GM23338 (cell line): ENCODE results near the gene EPHB3. TPM values are rescaled to one million over a fixed set of nuclear protein-coding genes. Genes with fewer than 3 reads are reported as not detected.

ENCODE experiments used
- ATAC-seq: fragments of 200-7000 bp; cut with Tn5 transposase; 3 replicates; pipeline ENCODE4 v1.9.1; 2020
- DNase-seq: peaks from one replicate; pipeline ENCODE4 v3.0.0-alpha.2; 2015; ENCODE audit warnings: low spot score
- H2AFZ ChIP-seq: fragments of 200-600 bp; sonication (generic); 2 replicates; pipeline ENCODE4 v1.8.0; 2016; ENCODE audit warnings: antibody characterized with exemption, mild to moderate bottlenecking, moderate library complexity
- H3F3A ChIP-seq: fragments of 200-600 bp; sonication (generic); replicated peaks from 2 replicates; pipeline ENCODE4 v1.8.0; 2017; ENCODE audit warnings: antibody characterized with exemption, mixed run types, low read depth
- H3K27ac ChIP-seq: fragments of 200-600 bp; sonication (generic); 2 replicates; pipeline ENCODE4 v1.6.1; 2016; ENCODE audit warnings: low read depth
- H3K27me3 ChIP-seq: fragments of 200-600 bp; sonication (generic); 2 replicates; pipeline ENCODE4 v1.8.0; 2016; ENCODE audit warnings: mild to moderate bottlenecking, mixed run types, moderate library complexity; ENCODE audit not compliant: insufficient read depth
- H3K36me3 ChIP-seq: fragments of 200-600 bp; sonication (generic); 2 replicates; pipeline ENCODE4 v1.8.0; 2016; ENCODE audit warnings: mild to moderate bottlenecking; ENCODE audit not compliant: insufficient read depth
- H3K4me1 ChIP-seq: fragments of 200-600 bp; sonication (generic); 2 replicates; pipeline ENCODE4 v1.8.0; 2016; ENCODE audit warnings: mild to moderate bottlenecking, moderate library complexity; ENCODE audit not compliant: insufficient read depth
- H3K4me2 ChIP-seq: fragments of 200-600 bp; sonication (generic); 2 replicates; pipeline ENCODE4 v1.7.1; 2017; ENCODE audit warnings: mixed run types
- H3K4me3 ChIP-seq: fragments of 200-600 bp; sonication (generic); 2 replicates; pipeline ENCODE4 v1.6.1; 2016; ENCODE audit warnings: mixed run types
- H3K79me2 ChIP-seq: fragments of 200-600 bp; sonication (generic); replicated peaks from 2 replicates; pipeline ENCODE4 v1.8.0; 2017; ENCODE audit warnings: mild to moderate bottlenecking; ENCODE audit not compliant: insufficient read depth
- H3K9me2 ChIP-seq: fragments of 200-600 bp; sonication (generic); 2 replicates; pipeline ENCODE4 v1.8.0; 2017; ENCODE audit not compliant: insufficient read depth
- H4K20me1 ChIP-seq: fragments of 200-600 bp; sonication (generic); replicated peaks from 2 replicates; pipeline ENCODE4 v1.8.0; 2017; ENCODE audit warnings: mild to moderate bottlenecking; ENCODE audit not compliant: insufficient read depth
- H3K27ac Mint-ChIP-seq: 2 replicates; pipeline ENCODE4 v1.8.0; 2020; ENCODE audit warnings: inconsistent platforms, mild to moderate bottlenecking, moderate library complexity, mixed read lengths
- H3K27me3 Mint-ChIP-seq: 3 replicates; pipeline ENCODE4 v1.8.0; 2022; ENCODE audit warnings: low read depth, mild to moderate bottlenecking, moderate library complexity, mixed read lengths, inconsistent platforms; ENCODE audit not compliant: insufficient read depth, poor library complexity
- H3K36me3 Mint-ChIP-seq: 3 replicates; pipeline ENCODE4 v1.8.0; 2021; ENCODE audit warnings: low read depth, mild to moderate bottlenecking, inconsistent platforms, moderate library complexity, mixed read lengths
- H3K4me1 Mint-ChIP-seq: 3 replicates; pipeline ENCODE4 v1.8.0; 2020; ENCODE audit warnings: mild to moderate bottlenecking, inconsistent platforms, mixed read lengths
- H3K4me3 Mint-ChIP-seq: 3 replicates; pipeline ENCODE4 v1.8.0; 2021; ENCODE audit warnings: moderate library complexity, mild to moderate bottlenecking, inconsistent platforms, mixed read lengths
- H3K9me3 Mint-ChIP-seq: 3 replicates; pipeline ENCODE4 v1.8.0; 2020; ENCODE audit warnings: moderate library complexity, mild to moderate bottlenecking, inconsistent platforms, mixed read lengths
- CREB1 ChIP-seq: fragments of 250-450 bp; sonication (Bioruptor Pico); IDR thresholded peaks from 2 replicates; pipeline ENCODE4 v1.5.0; 2020; ENCODE audit warnings: low read depth, mild to moderate bottlenecking, moderate library complexity
- EZH2 ChIP-seq: fragments of 200-600 bp; sonication (generic); IDR thresholded peaks from one replicate; pipeline ENCODE4 v1.8.0; 2017; ENCODE audit warnings: antibody characterized with exemption, mild to moderate bottlenecking, low read depth; ENCODE audit not compliant: unreplicated experiment
- EZH2phosphoT487 ChIP-seq: fragments of 200-600 bp; sonication (generic); IDR thresholded peaks from one replicate; pipeline ENCODE4 v1.8.1; 2018; ENCODE audit warnings: antibody characterized with exemption; ENCODE audit not compliant: unreplicated experiment
- JUNB ChIP-seq: IDR thresholded peaks from one replicate; pipeline ENCODE4 v1.6.1; 2016; ENCODE audit warnings: antibody characterized with exemption; ENCODE audit not compliant: unreplicated experiment
- NANOG ChIP-seq: IDR thresholded peaks from 2 replicates; pipeline ENCODE4 v1.6.1; 2016; ENCODE audit warnings: antibody characterized with exemption, borderline replicate concordance
- POLR2AphosphoS5 ChIP-seq: IDR thresholded peaks from 2 replicates; pipeline ENCODE4 v1.6.1; 2016; ENCODE audit warnings: antibody characterized with exemption, low read depth
- STAT1 ChIP-seq: IDR thresholded peaks from one replicate; pipeline ENCODE4 v1.6.1; 2016; ENCODE audit warnings: antibody characterized with exemption; ENCODE audit not compliant: unreplicated experiment
- ZNF114 ChIP-seq: fragments of 250-450 bp; sonication (Bioruptor Pico); IDR thresholded peaks from 2 replicates; pipeline ENCODE4 v1.5.0; 2020; ENCODE audit warnings: mild to moderate bottlenecking, moderate library complexity
- ZNF331 ChIP-seq: fragments of 250-450 bp; sonication (Bioruptor Pico); IDR thresholded peaks from 2 replicates; pipeline ENCODE4 v1.5.0; 2020; ENCODE audit warnings: low read depth, mild to moderate bottlenecking, moderate library complexity
- polyA plus RNA-seq: library from polyadenylated mRNA; unstranded; fragments of >200 nt; fragmentation: Nextera tagmentation; extraction: Ambion mirVana; gene quantifications from 2 replicates; pipeline ENCODE4 v1.2.1, GENCODE V29; 2016
- total RNA-seq: library from RNA; depleted of rRNA; stranded (reverse); fragments of >200 nt; shearing (Covaris generic); gene quantifications from 2 replicates; pipeline ENCODE4 v1.2.3, GENCODE V29; 2014
- TF ChIP-seq, protein P1 (sequence below): fragments of 250-450 bp; sonication (Bioruptor Pico); IDR thresholded peaks from 2 replicates; pipeline ENCODE4 v1.5.0; 2020; ENCODE audit warnings: mild to moderate bottlenecking, moderate library complexity
- TF ChIP-seq, protein P2 (sequence below), 2 experiments: fragments of 200-600 bp in 1 of 2; sonication (generic) in 1 of 2; conservative IDR thresholded peaks; 2 replicates each; pipeline versions ENCODE4 v1.5.1 to v1.6.1; 2016 to 2017; ENCODE audit warnings: antibody characterized with exemption in 2 of 2, low read depth in 2 of 2, mild to moderate bottlenecking in 2 of 2, moderate library complexity in 1 of 2
- TF ChIP-seq, protein P3 (sequence below): IDR thresholded peaks from one replicate; pipeline ENCODE4 v1.6.1; 2018; ENCODE audit warnings: antibody characterized with exemption; ENCODE audit not compliant: unreplicated experiment
- TF ChIP-seq, protein P4 (sequence below): IDR thresholded peaks from 2 replicates; pipeline ENCODE4 v1.6.1; 2016; ENCODE audit warnings: antibody characterized with exemption

The EPHB3 gene
- total and polyA plus RNA-seq, 2 experiments from 2014 or later = 0.57 to 2.0 TPM

- no peak overlapping the region for H3K4me3 Mint-ChIP-seq
- no peaks in the 10 kb centered on the region for H3K36me3 ChIP-seq
- TF ChIP-seq ZNF331 (no peak), POLR2AphosphoS5 (no peak), JUNB (no peak), STAT1 (no peak), EZH2phosphoT487 (no peak), CREB1 (CRISPR knock-in tag) (no peak), NANOG (no peak), ZNF114 (CRISPR knock-in tag) (no peak), EZH2 (no peak)
- TF ChIP-seq, protein P1, sequence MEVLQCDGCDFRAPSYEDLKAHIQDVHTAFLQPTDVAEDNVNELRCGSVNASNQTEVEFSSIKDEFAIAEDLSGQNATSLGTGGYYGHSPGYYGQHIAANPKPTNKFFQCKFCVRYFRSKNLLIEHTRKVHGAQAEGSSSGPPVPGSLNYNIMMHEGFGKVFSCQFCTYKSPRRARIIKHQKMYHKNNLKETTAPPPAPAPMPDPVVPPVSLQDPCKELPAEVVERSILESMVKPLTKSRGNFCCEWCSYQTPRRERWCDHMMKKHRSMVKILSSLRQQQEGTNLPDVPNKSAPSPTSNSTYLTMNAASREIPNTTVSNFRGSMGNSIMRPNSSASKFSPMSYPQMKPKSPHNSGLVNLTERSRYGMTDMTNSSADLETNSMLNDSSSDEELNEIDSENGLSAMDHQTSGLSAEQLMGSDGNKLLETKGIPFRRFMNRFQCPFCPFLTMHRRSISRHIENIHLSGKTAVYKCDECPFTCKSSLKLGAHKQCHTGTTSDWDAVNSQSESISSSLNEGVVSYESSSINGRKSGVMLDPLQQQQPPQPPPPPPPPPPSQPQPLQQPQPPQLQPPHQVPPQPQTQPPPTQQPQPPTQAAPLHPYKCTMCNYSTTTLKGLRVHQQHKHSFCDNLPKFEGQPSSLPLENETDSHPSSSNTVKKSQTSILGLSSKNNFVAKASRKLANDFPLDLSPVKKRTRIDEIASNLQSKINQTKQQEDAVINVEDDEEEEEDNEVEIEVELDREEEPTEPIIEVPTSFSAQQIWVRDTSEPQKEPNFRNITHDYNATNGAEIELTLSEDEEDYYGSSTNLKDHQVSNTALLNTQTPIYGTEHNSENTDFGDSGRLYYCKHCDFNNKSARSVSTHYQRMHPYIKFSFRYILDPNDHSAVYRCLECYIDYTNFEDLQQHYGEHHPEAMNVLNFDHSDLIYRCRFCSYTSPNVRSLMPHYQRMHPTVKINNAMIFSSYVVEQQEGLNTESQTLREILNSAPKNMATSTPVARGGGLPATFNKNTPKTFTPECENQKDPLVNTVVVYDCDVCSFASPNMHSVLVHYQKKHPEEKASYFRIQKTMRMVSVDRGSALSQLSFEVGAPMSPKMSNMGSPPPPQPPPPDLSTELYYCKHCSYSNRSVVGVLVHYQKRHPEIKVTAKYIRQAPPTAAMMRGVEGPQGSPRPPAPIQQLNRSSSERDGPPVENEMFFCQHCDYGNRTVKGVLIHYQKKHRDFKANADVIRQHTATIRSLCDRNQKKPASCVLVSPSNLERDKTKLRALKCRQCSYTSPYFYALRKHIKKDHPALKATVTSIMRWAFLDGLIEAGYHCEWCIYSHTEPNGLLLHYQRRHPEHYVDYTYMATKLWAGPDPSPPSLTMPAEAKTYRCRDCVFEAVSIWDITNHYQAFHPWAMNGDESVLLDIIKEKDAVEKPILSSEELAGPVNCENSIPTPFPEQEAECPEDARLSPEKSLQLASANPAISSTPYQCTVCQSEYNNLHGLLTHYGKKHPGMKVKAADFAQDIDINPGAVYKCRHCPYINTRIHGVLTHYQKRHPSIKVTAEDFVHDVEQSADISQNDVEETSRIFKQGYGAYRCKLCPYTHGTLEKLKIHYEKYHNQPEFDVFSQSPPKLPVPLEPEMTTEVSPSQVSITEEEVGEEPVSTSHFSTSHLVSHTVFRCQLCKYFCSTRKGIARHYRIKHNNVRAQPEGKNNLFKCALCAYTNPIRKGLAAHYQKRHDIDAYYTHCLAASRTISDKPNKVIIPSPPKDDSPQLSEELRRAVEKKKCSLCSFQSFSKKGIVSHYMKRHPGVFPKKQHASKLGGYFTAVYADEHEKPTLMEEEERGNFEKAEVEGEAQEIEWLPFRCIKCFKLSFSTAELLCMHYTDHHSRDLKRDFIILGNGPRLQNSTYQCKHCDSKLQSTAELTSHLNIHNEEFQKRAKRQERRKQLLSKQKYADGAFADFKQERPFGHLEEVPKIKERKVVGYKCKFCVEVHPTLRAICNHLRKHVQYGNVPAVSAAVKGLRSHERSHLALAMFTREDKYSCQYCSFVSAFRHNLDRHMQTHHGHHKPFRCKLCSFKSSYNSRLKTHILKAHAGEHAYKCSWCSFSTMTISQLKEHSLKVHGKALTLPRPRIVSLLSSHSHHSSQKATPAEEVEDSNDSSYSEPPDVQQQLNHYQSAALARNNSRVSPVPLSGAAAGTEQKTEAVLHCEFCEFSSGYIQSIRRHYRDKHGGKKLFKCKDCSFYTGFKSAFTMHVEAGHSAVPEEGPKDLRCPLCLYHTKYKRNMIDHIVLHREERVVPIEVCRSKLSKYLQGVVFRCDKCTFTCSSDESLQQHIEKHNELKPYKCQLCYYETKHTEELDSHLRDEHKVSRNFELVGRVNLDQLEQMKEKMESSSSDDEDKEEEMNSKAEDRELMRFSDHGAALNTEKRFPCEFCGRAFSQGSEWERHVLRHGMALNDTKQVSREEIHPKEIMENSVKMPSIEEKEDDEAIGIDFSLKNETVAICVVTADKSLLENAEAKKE (CRISPR knock-in tag) = no peak
- TF ChIP-seq, protein P2, sequence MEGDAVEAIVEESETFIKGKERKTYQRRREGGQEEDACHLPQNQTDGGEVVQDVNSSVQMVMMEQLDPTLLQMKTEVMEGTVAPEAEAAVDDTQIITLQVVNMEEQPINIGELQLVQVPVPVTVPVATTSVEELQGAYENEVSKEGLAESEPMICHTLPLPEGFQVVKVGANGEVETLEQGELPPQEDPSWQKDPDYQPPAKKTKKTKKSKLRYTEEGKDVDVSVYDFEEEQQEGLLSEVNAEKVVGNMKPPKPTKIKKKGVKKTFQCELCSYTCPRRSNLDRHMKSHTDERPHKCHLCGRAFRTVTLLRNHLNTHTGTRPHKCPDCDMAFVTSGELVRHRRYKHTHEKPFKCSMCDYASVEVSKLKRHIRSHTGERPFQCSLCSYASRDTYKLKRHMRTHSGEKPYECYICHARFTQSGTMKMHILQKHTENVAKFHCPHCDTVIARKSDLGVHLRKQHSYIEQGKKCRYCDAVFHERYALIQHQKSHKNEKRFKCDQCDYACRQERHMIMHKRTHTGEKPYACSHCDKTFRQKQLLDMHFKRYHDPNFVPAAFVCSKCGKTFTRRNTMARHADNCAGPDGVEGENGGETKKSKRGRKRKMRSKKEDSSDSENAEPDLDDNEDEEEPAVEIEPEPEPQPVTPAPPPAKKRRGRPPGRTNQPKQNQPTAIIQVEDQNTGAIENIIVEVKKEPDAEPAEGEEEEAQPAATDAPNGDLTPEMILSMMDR (conservative IDR thresholded peaks at IDR 0.05; ENCODE audit: low read depth in 2 of 2) = no peak
- TF ChIP-seq, protein P3, sequence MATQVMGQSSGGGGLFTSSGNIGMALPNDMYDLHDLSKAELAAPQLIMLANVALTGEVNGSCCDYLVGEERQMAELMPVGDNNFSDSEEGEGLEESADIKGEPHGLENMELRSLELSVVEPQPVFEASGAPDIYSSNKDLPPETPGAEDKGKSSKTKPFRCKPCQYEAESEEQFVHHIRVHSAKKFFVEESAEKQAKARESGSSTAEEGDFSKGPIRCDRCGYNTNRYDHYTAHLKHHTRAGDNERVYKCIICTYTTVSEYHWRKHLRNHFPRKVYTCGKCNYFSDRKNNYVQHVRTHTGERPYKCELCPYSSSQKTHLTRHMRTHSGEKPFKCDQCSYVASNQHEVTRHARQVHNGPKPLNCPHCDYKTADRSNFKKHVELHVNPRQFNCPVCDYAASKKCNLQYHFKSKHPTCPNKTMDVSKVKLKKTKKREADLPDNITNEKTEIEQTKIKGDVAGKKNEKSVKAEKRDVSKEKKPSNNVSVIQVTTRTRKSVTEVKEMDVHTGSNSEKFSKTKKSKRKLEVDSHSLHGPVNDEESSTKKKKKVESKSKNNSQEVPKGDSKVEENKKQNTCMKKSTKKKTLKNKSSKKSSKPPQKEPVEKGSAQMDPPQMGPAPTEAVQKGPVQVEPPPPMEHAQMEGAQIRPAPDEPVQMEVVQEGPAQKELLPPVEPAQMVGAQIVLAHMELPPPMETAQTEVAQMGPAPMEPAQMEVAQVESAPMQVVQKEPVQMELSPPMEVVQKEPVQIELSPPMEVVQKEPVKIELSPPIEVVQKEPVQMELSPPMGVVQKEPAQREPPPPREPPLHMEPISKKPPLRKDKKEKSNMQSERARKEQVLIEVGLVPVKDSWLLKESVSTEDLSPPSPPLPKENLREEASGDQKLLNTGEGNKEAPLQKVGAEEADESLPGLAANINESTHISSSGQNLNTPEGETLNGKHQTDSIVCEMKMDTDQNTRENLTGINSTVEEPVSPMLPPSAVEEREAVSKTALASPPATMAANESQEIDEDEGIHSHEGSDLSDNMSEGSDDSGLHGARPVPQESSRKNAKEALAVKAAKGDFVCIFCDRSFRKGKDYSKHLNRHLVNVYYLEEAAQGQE = no peak
- TF ChIP-seq, protein P4, sequence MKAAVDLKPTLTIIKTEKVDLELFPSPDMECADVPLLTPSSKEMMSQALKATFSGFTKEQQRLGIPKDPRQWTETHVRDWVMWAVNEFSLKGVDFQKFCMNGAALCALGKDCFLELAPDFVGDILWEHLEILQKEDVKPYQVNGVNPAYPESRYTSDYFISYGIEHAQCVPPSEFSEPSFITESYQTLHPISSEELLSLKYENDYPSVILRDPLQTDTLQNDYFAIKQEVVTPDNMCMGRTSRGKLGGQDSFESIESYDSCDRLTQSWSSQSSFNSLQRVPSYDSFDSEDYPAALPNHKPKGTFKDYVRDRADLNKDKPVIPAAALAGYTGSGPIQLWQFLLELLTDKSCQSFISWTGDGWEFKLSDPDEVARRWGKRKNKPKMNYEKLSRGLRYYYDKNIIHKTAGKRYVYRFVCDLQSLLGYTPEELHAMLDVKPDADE = no peak
- DNase-seq (no peak), ATAC-seq (no peak)
- peaks cover 25% of the 10 kb centered on the region for H3K4me1 ChIP-seq
- H3K79me2 ChIP-seq = no peaks in the 10 kb centered on the region
- H3K27ac ChIP-seq = no peak overlapping the region
- H3K4me2 ChIP-seq = no peak overlapping the region
- no peak overlapping the region for H3K27ac Mint-ChIP-seq
- no peaks in the 10 kb centered on the region for H3F3A ChIP-seq
- no peaks in the 10 kb centered on the region for H4K20me1 ChIP-seq
- no peak overlapping the region for H3K4me3 ChIP-seq
- H3K9me2 ChIP-seq = no peaks in the 10 kb centered on the region
- H3K27me3 ChIP-seq = peaks cover 50% of the 10 kb centered on the region
- peaks cover 35% of the 10 kb centered on the region for H3K4me1 Mint-ChIP-seq
- peaks cover 56% of the 10 kb centered on the region for H3K27me3 Mint-ChIP-seq
- H3K36me3 Mint-ChIP-seq = no peaks in the 10 kb centered on the region
- H3K9me3 Mint-ChIP-seq = no peaks in the 10 kb centered on the region
- H2AFZ ChIP-seq = no peak overlapping the region
Observed at GRCh38 chr3:184557348-184557950, 4.1 kb upstream of the EPHB3 start.
